GM12878 (cell line): ENCODE measurements around the gene KRTAP5-4.

ENCODE experiments used
- CTCF ChIP-seq, 3 experiments: IDR thresholded peaks in 2 of 3; conservative IDR thresholded peaks in 1 of 3; 2 replicates each; pipeline ENCODE4 v1.5.1; 2011; ENCODE audit warnings: low read depth in 3 of 3, low read length in 3 of 3, mild to moderate bottlenecking in 3 of 3, control low read depth in 2 of 3, moderate library complexity in 2 of 3, inconsistent platforms in 1 of 3, mixed read lengths in 1 of 3; ENCODE audit not compliant: control insufficient read depth in 2 of 3, insufficient read depth in 1 of 3; ENCODE audit errors: extremely low read depth in 1 of 3
- E2F4 ChIP-seq: IDR thresholded peaks from 2 replicates; pipeline ENCODE4 v1.6.1; 2012; ENCODE audit warnings: low read depth, low read length, improper control_type of control experiment
- HDAC6 ChIP-seq: fragments of 200-600 bp; sonication (generic); IDR thresholded peaks from one replicate; pipeline ENCODE4 v1.8.0; 2017; ENCODE audit warnings: antibody characterized with exemption; ENCODE audit not compliant: unreplicated experiment
- NBN ChIP-seq: fragments of 450-650 bp; IDR thresholded peaks from 2 replicates; pipeline ENCODE4 v1.6.1; 2016
- POLR2A ChIP-seq: IDR thresholded peaks from 2 replicates; pipeline ENCODE4 v1.6.1; 2011; ENCODE audit warnings: low read depth, mild to moderate bottlenecking, low read length
- POLR2AphosphoS5 ChIP-seq: IDR thresholded peaks from 2 replicates; pipeline ENCODE4 v1.6.1; 2011; ENCODE audit warnings: mild to moderate bottlenecking, low read length, inconsistent platforms
- RBBP5 ChIP-seq: fragments of 200-600 bp; sonication (generic); conservative IDR thresholded peaks from 2 replicates; pipeline ENCODE4 v1.6.1; 2016
- SKIL ChIP-seq: fragments of 450-650 bp; IDR thresholded peaks from 2 replicates; pipeline ENCODE4 v1.6.1; 2017; ENCODE audit warnings: mild to moderate bottlenecking, low read depth, inconsistent platforms; ENCODE audit not compliant: poor library complexity, severe bottlenecking
- SP1 ChIP-seq: IDR thresholded peaks from one replicate; pipeline ENCODE4 v1.6.1; 2011; ENCODE audit warnings: low read depth, low read length
- TBL1XR1 ChIP-seq: IDR thresholded peaks from 2 replicates; pipeline ENCODE4 v1.6.1; 2012; ENCODE audit warnings: low read depth, low read length, improper control_type of control experiment
- USF1 ChIP-seq: IDR thresholded peaks from 2 replicates; pipeline ENCODE4 v1.6.1; 2011; ENCODE audit warnings: borderline replicate concordance, low read depth, mild to moderate bottlenecking, moderate library complexity, mixed read lengths, low read length; ENCODE audit not compliant: insufficient read depth; ENCODE audit errors: extremely low read length
- ZNF24 ChIP-seq: fragments of 450-650 bp; IDR thresholded peaks from 2 replicates; pipeline ENCODE4 v1.6.1; 2017; ENCODE audit warnings: antibody characterized with exemption, mild to moderate bottlenecking

GRCh38 chr11:1669546-1670218 is 47.7 kb upstream of the KRTAP5-4 start:
- no peak for TF ChIP-seq TBL1XR1
- no peak for TF ChIP-seq USF1
- TF ChIP-seq SP1 = no peak
- TF ChIP-seq CTCF (IDR thresholded peaks at IDR 0.05 in 2 of 3, conservative IDR thresholded peaks at IDR 0.05 in 1 of 3; ENCODE audit: control insufficient read depth in 2 of 3, extremely low read depth in 1 of 3, insufficient read depth in 1 of 3, low read depth in 3 of 3, low read length in 3 of 3) = no peak
- TF ChIP-seq ZNF24 = no peak
- no peak for TF ChIP-seq POLR2AphosphoS5
- no peak for TF ChIP-seq HDAC6
- no peak for TF ChIP-seq SKIL
- TF ChIP-seq NBN = no peak
- no peak for TF ChIP-seq POLR2A
- no peak for TF ChIP-seq E2F4
- no peak for TF ChIP-seq RBBP5
